GM12872 (cell line): Measurements from ENCODE around the gene SEZ6L.

Experiments
- TF ChIP-seq, protein P1 (sequence below): IDR thresholded peaks from 3 replicates; pipeline ENCODE4 v1.5.1; 2011; ENCODE audit warnings: low read depth, mild to moderate bottlenecking, low read length, moderate library complexity; ENCODE audit not compliant: insufficient read depth

The SEZ6L gene

DNA sequence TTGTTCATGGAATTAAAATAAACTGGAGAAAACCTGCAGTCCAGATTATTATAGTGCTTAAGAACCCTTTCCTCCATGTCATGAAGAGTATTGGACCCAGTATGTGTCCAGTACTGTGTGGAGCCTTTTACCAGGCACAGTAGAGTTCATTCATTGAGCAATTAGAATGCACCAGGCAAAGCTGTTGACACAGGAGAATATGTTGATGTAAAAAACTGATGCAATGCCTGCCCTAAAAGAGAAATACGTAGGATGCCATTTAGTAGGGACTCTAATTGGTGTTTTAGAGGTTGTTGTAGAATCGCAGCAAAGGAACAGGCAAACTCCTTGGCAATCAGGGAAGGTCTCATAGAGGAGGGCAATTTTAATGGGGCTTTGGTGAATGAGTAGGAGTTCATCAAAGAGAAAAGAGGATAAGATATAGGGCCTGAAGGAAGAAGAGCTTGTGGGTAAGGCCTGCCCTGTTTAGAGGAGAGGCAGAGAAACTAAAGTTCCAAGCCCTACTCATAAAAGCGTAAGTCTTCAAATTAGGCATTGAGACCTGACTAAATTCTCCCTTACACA lies 126.4 kb downstream of the SEZ6L start:
- TF ChIP-seq, protein P1, sequence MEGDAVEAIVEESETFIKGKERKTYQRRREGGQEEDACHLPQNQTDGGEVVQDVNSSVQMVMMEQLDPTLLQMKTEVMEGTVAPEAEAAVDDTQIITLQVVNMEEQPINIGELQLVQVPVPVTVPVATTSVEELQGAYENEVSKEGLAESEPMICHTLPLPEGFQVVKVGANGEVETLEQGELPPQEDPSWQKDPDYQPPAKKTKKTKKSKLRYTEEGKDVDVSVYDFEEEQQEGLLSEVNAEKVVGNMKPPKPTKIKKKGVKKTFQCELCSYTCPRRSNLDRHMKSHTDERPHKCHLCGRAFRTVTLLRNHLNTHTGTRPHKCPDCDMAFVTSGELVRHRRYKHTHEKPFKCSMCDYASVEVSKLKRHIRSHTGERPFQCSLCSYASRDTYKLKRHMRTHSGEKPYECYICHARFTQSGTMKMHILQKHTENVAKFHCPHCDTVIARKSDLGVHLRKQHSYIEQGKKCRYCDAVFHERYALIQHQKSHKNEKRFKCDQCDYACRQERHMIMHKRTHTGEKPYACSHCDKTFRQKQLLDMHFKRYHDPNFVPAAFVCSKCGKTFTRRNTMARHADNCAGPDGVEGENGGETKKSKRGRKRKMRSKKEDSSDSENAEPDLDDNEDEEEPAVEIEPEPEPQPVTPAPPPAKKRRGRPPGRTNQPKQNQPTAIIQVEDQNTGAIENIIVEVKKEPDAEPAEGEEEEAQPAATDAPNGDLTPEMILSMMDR = no peak

DNA sequence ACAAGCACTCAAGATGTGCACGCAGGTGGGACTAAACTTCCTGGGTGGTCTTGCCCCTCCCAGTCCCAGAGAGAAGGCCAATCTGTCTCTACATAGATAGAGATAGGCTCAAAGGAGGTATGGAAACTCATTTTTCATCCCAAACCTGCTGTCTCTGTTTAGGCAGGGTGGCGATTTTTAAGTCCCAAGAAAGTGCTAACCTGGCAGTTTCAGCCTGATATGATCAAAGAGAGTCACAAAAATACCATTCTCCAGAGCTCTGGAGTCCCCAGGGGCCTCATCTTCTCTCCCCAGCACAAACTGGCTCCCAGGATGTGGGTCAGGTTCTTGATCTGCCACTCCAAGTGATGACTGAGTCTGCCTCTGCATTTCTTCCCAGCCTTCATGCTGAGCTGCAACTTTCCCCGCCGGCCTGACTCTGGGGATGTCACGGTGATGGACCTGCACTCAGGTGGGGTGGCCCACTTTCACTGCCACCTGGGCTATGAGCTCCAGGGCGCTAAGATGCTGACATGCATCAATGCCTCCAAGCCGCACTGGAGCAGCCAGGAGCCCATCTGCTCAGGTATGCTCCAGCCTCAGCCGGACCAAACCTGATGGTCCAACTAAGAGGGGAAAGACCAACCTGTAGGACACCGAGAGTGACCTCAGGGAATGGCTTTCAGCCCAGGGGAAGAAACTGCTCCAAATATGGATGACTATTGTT lies 129.5 kb downstream of the SEZ6L start:
- TF ChIP-seq, protein P1 = no peak

DNA sequence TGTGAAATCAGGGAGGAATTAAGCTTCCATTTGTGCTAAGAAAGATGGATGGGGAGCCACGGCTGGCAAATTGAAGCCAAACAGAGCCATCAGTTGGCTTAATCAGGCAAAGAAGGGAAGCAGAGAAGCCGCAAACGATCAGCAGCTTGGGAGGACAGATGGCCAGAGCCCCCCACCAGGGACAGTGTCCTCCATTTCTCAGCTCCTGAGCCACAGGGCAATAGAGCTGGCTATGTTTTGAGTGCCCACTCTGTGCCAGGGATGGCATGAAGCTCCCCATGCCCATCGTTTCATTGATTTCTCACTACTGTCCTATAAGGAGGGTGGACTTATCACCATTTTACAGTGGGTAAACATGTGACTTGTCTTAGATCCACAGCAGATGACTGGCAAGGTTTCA lies 133.5 kb downstream of the SEZ6L start:
- TF ChIP-seq, protein P1 = no peak

DNA sequence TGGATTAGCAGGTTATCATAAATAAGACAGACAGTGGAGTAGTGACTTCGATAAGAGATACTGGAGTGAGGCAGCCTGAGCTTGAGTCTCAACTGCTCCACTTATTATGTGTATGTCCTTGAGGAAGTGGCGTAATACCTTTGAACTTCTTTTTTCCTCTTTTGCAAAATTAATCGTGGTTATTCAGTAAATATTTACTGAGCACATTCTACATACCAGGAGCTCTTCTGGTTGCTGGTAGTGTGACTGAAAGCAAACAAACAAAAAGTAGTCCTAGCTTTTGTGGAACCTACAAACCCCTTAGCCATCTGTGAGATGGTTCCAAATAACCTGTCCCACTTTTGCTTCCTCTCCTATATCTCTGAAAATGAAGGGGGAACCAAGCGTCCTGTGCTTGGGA lies 134.2 kb downstream of the SEZ6L start:
- TF ChIP-seq, protein P1 = no peak

DNA sequence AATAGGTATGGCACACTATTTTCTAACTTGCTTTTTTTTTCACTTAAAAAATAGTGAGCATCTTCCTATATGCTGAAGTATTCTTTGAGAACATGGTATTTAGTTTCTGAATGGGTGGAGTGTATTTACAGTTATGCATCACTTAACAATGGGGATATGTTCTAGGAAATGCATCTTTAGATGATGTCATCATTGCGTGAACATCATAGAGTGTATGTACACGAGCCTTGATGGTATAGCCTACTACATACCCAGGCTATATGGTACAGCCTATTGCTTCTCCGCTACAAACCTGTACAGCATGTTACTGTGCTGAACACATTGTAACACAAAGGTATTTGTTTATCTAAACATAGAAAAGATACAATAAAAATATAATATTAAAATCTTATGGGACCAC lies 135.5 kb downstream of the SEZ6L start:
- TF ChIP-seq, protein P1 = no peak

DNA sequence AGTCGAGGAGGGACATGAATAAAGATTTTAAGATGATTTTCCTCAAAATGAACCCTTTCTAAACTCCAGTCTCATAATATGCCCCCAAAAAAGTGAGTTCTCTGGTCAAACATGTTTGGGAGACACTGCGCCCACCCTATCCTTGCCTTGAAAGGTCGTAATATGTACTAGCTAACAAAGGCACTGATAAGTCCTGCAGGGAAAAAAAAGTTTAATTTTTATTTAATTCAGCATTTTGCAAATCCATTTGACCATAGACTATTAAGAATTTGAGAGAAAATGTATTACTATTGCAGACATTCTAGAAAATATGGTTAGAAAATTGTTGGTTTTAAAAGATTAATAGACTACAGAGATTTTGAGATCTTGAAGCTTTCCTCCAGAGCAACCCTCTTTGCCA lies 139.2 kb downstream of the SEZ6L start:
- TF ChIP-seq, protein P1 = no peak

DNA sequence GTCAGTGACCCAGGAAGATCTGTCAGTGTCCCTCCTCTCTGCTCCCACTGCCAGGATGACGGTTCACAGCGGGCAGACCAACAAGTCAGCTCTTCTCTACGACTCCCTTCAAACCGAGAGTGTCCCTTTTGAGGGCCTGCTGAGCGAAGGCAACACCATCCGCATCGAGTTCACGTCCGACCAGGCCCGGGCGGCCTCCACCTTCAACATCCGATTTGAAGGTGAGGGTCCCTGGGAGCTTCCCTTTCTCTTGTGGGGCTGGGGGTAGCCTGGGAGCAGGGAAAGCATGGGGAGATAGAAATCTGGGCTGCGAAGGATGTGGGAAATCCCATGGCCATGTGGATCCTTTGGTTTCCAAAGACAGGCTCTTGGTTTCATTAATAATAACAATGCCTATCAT lies 141.4 kb downstream of the SEZ6L start:
- TF ChIP-seq, protein P1 = no peak
